Sigmoid colon (tissue), 7 donors: ENCODE results near the gene DDX20. TPM values are rescaled to one million over a fixed set of nuclear protein-coding genes. Genes with fewer than 3 reads are reported as not detected.

Experiments
- DNase-seq: peaks from one replicate; pipeline ENCODE4 v3.0.0-alpha.2; 2019
- H3K27ac ChIP-seq, 4 donors: fragments of 200-600 bp; sonication (generic); one replicate each; pipeline ENCODE4 v1.5.1; 2016 to 2019; ENCODE audit warnings: mild to moderate bottlenecking in 1 of 4
- H3K27me3 ChIP-seq, 3 donors: fragments of 200-600 bp; sonication (generic); one replicate each; pipeline ENCODE4 v1.5.1; 2019; ENCODE audit warnings: mild to moderate bottlenecking in 1 of 3
- H3K36me3 ChIP-seq, 4 donors: fragments of 200-600 bp; sonication (generic); one replicate each; pipeline ENCODE4 v1.5.1; 2016 to 2019
- H3K4me1 ChIP-seq, 4 donors: fragments of 200-600 bp; sonication (generic); one replicate each; pipeline ENCODE4 v1.5.1; 2017 to 2019
- H3K4me3 ChIP-seq, 4 donors: fragments of 200-600 bp; sonication (generic); one replicate each; pipeline ENCODE4 v1.5.1; 2017 to 2019; ENCODE audit warnings: mild to moderate bottlenecking in 2 of 4, moderate library complexity in 1 of 4
- H3K9me3 ChIP-seq, 4 donors: fragments of 200-600 bp in 3 of 4; sonication (generic) in 3 of 4; one replicate each; pipeline versions ENCODE4 v1.5.1 to v1.6.1; 2013 to 2019
- CTCF ChIP-seq, 4 experiments: fragments of 450-650 bp in 3 of 4; fragments of 200-600 bp in 1 of 4; IDR thresholded peaks; one replicate each; pipeline ENCODE4 v1.5.1; 2016 to 2019; ENCODE audit warnings: antibody characterized with exemption in 4 of 4, mild to moderate bottlenecking in 3 of 4, moderate library complexity in 2 of 4
- EP300 ChIP-seq, 4 donors: sonication (generic); formaldehyde crosslinking; IDR thresholded peaks; one replicate each; pipeline ENCODE4 v1.6.1; 2017; ENCODE audit warnings: antibody characterized with exemption in 4 of 4
- POLR2A ChIP-seq, 2 donors: fragments of 450-650 bp; IDR thresholded peaks; one replicate each; pipeline ENCODE4 v1.6.1; 2016; ENCODE audit warnings: antibody characterized with exemption in 2 of 2, mild to moderate bottlenecking in 2 of 2, moderate library complexity in 2 of 2
- POLR2AphosphoS5 ChIP-seq, 4 donors: sonication (generic); formaldehyde crosslinking; IDR thresholded peaks; one replicate each; pipeline ENCODE4 v1.6.1; 2017; ENCODE audit warnings: antibody characterized with exemption in 4 of 4
- WGBS, 2 donors: extraction: QIAGEN DNeasy Blood & Tissue Kit; methylation state at CpG; one replicate each; pipeline ENCODE4 v1.1.7; 2013; 5-methylcytosine and 5-hydroxymethylcytosine counted together
- intact Hi-C: fragments of 100-400 bp; cut with DNase I; formaldehyde crosslinking; loops from one replicate; pipeline ENCODE4 v1.15.1; 2023
- polyA plus RNA-seq, 3 donors: library from polyadenylated mRNA; stranded (reverse); fragments of 200-250 nt; gene quantifications; one replicate each; pipeline ENCODE4 v1.2.3, GENCODE V29; 2013
- total RNA-seq, 4 donors: library from RNA; depleted of rRNA; stranded (reverse); fragments of >200 nt; gene quantifications; one replicate each; pipeline ENCODE4 v1.1.0, GENCODE V29; 2016
- donor health status: healthy with polysubstance abuse.
- donor health status: Bipolar disorder and iron deficiency.
- donor health status: healthy.

Gene DDX20
- total and polyA plus RNA-seq, 7 donors: 2.3 to 30.9 (median 18.7) TPM

- Histone ChIP-seq H3K4me3 (peak overlapping the region; percentile 56 to 67 (median 62)), H3K4me1 (peaks cover 0 to 63% (median 51%) of the 10 kb centered on the region in 4 donors), H3K36me3 (peaks cover 0 to 5% (median 0%) of the 10 kb centered on the region in 4 donors), H3K27ac (peak overlapping the region; percentile 87 to 97 (median 90)), H3K27me3 (no peaks in the 10 kb centered on the region), H3K9me3 (no peaks in the 10 kb centered on the region)
- DNase-seq: no peak
- WGBS, 2 donors: 55 to 63% methylated on average over 8 of the region's 8 CpGs
- TF ChIP-seq POLR2AphosphoS5 (IDR thresholded peaks at IDR 0.05): no peak
- no peak for TF ChIP-seq CTCF (IDR thresholded peaks at IDR 0.05)
- TF ChIP-seq POLR2A (IDR thresholded peaks at IDR 0.05): no peak
- TF ChIP-seq EP300 (IDR thresholded peaks at IDR 0.05): no peak
- intact Hi-C loops: loop anchor here (5.0 kb wide), 1 partner anchor 75 kb away; no protein-coding TSS in a partner anchor
Measured at GRCh38 chr1:111737216-111738132, 18.2 kb upstream of the DDX20 start.

GRCh38 chr1:111738133-111738435 is 17.6 kb upstream of the DDX20 start:
- peaks cover 0 to 5% (median 0%) of the 10 kb centered on the region in 4 donors for H3K36me3 ChIP-seq
- H3K9me3 ChIP-seq: no peaks in the 10 kb centered on the region
- peak overlapping the region; percentile 56 to 67 (median 62) for H3K4me3 ChIP-seq
- WGBS, 2 donors: 9 to 12% methylated on average over 9 of the region's 9 CpGs
- no peak for TF ChIP-seq POLR2A (IDR thresholded peaks at IDR 0.05)
- TF ChIP-seq CTCF (IDR thresholded peaks at IDR 0.05): no peak
- TF ChIP-seq EP300 (IDR thresholded peaks at IDR 0.05): no peak
- no peak for TF ChIP-seq POLR2AphosphoS5 (IDR thresholded peaks at IDR 0.05)
- DNase-seq: no peak
- intact Hi-C loops: loop anchor here (5.0 kb wide), 1 partner anchor 76 kb away; no protein-coding TSS in a partner anchor
- H3K4me1 ChIP-seq: peaks cover 0 to 64% (median 51%) of the 10 kb centered on the region in 4 donors
- no peaks in the 10 kb centered on the region for H3K27me3 ChIP-seq
- H3K27ac ChIP-seq: peak overlapping the region; percentile 87 to 97 (median 90)

GRCh38 chr1:111738436-111739193 is 17.1 kb upstream of the DDX20 start:
- 0 to 1% methylated on average over 61 of the region's 61 CpGs for WGBS, 2 donors

More at GRCh38 chr1:111738436-111739193, 17.1 kb upstream of the DDX20 start:
- H3K27me3 ChIP-seq: no peaks in the 10 kb centered on the region
- intact Hi-C loops: loop anchor here (5.0 kb wide), 1 partner anchor 76 kb away; no protein-coding TSS in a partner anchor
- H3K36me3 ChIP-seq: peaks cover 0 to 5% (median 0%) of the 10 kb centered on the region in 4 donors
- peak overlapping the region; percentile 87 to 97 (median 90) for H3K27ac ChIP-seq
- peaks cover 0 to 65% (median 51%) of the 10 kb centered on the region in 4 donors for H3K4me1 ChIP-seq
- DNase-seq: peak; percentile 90
- H3K9me3 ChIP-seq: no peaks in the 10 kb centered on the region
- peak overlapping the region; percentile 56 to 67 (median 62) for H3K4me3 ChIP-seq
- peak in 1 of 2 donors; percentile 54 for TF ChIP-seq POLR2A (IDR thresholded peaks at IDR 0.05)
- peak; percentile 65 to 79 (median 71) for TF ChIP-seq POLR2AphosphoS5 (IDR thresholded peaks at IDR 0.05)
- no peak for TF ChIP-seq CTCF (IDR thresholded peaks at IDR 0.05)
